ENCODE results near the gene SH3GL3.

The SH3GL3 gene, protein sequence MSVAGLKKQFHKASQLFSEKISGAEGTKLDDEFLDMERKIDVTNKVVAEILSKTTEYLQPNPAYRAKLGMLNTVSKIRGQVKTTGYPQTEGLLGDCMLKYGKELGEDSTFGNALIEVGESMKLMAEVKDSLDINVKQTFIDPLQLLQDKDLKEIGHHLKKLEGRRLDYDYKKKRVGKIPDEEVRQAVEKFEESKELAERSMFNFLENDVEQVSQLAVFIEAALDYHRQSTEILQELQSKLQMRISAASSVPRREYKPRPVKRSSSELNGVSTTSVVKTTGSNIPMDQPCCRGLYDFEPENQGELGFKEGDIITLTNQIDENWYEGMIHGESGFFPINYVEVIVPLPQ

DNA sequence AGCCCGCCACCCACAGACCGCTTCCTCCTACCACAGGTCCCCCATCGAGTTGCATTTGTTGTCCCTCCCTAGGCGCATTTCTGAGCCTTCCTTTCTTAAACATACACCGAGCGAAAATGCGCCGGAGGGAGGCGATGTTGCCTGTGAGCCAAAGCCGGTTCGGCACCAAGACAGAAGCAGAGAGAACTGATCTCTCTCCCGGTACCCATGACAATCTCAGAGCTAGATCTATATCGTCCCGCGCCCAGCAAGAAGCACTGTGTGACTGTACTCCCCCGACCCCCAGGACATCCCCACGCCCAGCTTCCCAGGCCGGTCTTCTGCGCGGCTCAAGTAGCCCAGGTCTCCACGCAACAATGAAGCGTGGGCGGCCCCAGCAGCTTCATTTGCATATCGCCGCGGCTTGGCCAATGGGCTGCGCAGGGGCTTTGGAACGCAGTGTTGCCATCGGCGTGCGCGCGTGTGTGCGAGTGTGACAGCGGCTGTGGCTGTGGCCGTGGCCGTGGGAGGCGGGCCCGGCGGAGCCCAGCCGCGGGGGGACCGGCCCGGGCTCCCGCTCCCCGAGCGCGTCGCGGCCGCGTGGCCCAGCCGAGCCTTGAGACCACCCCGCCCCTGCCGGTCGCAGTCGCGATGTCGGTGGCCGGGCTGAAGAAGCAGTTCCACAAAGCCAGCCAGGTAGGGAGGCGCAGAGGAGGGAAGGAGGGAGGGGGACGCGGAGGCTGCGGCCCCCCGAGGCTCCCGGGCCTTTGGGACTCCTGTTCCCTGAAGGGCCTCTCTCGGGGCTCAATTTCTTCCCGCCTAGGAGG, at the start of gene SH3GL3:
Gene SH3GL3 (plus strand): TSS at position 438 of the 806 bp plus-strand sequence. CDS start 193 bp downstream, at position 631.
- peak in 1 of 2 donors; percentile 38 for DNase-seq (ENCODE audit: low read depth in 2 of 2)

DNA sequence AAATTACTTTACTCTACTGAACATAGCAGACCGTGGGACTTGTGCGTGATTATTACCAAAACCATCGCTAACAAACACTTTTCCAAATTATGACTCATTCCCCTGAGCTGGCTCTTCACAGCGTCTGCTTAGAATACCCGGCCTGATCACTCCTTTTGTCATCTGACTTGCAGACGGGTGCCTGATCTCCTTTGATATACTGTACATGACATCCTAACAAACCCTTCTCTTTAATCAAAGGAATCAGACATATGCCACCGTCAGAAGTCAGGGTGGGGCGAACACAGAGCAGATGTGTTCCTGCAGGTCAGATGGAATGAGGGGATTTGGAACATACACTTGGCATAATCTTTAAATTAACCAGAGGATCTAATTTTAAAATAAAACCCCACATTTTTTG, 48.5 kb upstream of the SH3GL3 start:
- no peak for DNase-seq (ENCODE audit: low read depth in 2 of 2)

DNA sequence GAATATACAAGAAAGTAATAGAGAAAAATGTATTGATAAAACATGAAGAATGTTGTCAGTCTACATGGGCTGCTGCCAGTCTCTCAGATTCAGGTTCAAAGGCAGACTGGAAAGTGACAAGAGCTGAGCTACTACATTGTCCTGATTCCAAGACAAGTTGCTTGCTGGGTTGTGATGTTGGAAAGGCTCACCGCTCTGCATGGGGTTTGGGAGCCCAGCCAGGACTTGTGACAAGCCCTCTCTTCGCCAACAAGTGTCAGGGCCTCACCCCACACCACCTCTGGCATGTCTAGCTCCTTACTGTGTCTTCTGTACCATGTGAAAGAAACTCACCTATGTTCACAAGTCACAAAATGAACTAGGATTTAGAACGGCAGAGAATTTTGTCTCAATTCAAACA, 43.0 kb upstream of the SH3GL3 start:
- no peak for DNase-seq (ENCODE audit: low read depth in 2 of 2)

DNA sequence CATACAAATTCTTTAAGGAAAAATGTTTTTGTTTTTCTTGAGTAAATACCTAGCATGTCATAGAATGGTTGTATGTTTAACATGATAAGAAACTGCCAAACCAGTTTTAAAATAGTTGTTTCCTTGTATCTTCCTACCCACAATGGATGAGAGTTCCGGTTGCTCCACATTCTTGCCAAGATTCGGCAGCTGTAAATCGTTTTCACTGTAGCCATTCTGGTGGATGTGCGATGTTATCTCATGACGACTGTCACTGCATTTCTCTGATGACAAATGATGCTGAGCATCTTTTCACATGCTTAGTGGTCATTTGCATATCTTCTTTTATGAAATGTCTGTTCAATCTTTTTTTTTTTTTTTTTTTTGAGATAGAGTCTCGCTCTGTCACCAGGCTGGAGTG, 36.6 kb upstream of the SH3GL3 start:
- DNase-seq (ENCODE audit: low read depth in 2 of 2) = no peak

DNA sequence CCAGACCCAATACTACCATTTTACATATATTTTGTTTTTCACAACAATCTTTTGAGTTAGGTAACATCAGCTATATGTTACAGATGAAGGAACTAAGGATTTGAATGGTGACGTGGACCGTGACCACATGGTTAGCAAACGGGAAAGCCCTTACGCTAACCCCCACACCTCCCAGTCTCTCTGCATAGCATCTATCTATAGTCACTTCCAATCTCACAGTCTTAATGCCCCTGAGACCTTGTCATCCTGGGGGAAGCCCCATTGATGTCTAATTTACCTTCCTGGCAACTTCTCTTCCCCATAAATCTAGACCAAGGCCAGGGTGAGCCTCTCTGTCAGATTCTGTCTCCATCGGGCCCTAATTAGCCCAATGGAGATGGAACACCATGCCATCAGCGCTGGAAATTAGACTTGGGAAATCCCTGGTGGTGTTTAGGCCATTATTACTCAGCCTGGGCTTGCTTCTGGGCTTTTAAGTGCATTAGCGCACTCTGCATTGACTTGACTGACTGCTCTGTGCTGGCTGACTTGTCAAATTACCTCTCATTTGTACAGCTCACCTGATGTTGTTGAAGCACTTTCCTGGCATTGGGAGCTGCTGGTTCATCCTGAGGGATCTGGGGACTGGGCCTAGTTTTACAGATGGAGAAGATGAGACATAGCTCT, 34.0 kb upstream of the SH3GL3 start:
- DNase-seq (ENCODE audit: low read depth in 2 of 2) = no peak

DNA sequence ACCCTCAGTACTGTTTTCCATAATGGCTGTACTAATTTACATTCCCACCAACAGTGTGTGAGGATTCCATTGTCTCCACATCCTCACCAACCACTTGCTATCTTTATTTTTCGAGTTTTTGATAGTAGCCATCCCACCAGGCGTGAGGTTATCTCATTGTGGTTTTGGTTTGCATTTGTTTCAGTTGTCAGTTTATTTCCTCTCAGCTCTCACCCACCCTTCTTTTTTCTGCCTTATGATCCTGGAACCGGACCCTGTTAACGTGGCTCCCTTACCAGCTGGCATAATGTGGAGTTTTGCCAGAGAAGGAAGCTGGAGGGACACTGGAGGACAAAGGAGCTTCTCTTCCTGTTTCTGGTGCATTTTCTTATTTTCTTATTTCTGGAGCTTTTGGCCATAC, 25.1 kb upstream of the SH3GL3 start:
- DNase-seq (ENCODE audit: low read depth in 2 of 2) = no peak

GRCh38 chr15:83422541-83422940, 24.6 kb upstream of the SH3GL3 start:
- DNase-seq (ENCODE audit: low read depth in 2 of 2) = no peak

DNA sequence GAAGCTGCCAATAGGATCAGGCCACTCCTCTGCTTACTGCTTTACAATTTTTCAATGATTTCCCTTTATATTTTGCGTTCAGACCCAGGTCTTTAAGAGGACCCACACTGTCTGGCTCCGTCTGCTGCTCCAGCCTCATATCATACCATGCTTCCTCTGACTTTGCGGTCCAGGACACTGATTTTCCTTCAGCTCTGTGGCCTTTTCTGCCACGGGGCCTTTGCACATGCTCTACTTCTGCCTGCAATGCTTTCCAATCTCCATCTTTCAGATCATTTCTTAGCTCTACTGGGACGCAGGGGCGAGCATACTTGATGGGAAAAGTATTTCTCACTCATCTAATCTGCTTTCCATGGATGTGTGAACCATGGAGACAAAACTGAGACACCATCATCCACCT, 23.0 kb upstream of the SH3GL3 start:
- no peak for DNase-seq (ENCODE audit: low read depth in 2 of 2)

DNA sequence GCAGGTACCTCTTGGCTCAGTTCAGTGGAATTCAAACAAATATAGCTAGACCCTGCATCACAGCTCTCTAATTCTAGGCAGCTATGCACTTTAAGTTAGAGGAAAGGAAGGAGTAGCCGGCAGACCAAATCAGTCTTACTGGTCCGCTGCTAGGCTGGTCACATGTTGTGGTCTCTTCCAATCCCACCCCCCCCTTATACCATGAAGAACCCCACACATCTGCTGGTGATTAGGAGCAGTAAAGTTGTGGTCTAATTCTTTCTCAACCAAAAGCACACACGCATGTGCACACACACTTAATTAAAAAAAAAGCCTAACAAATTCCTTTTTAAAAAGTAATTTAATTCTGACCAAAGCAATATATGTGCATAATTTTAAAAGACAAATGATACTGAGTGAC, 16.7 kb upstream of the SH3GL3 start:
- DNase-seq (ENCODE audit: low read depth in 2 of 2) = no peak

- no peak for DNase-seq (ENCODE audit: low read depth in 2 of 2)
Measured at GRCh38 chr15:83431521-83431920, 15.6 kb upstream of the SH3GL3 start.

DNA sequence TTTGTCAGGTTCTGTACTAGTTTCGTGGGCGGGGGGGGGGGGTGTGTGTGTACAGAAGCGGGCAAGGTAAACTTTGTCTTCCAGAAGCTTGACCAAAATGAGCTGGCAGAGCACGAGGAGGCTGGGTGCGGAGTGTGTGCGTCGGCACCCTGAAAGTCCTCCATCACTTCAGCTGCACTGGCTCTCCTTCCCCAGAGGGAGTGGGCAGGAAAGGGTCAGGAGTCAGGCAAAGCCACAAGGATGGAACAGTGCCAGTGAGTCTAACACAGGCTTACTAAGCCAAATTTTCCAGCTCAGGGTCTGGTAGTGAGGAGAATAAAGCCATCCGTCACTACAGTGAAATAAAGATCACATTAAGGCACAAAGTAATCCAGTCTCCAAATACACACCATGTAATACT, 11.9 kb upstream of the SH3GL3 start:
- DNase-seq (ENCODE audit: low read depth in 2 of 2) = no peak

DNA sequence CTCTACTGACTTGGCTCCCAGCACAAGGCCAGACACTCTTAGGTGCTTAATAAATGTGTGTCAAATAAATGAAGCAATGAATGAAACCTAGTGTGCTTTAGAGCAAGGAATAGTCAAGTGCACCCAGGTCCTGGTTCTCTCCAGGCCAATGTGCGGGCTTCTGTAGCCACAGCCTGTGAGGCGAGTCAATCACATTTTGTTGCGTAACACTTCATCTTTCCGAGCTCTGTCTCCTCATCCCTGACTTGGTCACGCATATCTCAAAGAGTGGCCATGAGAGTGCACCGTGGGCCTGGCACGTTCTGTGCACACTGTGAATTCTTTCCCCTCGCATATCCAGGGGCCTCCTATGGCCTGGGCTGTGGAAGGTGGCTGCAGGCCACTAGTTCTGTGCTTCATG, 11.4 kb upstream of the SH3GL3 start:
- DNase-seq (ENCODE audit: low read depth in 2 of 2) = no peak

- DNase-seq (ENCODE audit: low read depth in 2 of 2) = no peak
Measured at GRCh38 chr15:83436513-83437158, 10.5 kb upstream of the SH3GL3 start.

DNA sequence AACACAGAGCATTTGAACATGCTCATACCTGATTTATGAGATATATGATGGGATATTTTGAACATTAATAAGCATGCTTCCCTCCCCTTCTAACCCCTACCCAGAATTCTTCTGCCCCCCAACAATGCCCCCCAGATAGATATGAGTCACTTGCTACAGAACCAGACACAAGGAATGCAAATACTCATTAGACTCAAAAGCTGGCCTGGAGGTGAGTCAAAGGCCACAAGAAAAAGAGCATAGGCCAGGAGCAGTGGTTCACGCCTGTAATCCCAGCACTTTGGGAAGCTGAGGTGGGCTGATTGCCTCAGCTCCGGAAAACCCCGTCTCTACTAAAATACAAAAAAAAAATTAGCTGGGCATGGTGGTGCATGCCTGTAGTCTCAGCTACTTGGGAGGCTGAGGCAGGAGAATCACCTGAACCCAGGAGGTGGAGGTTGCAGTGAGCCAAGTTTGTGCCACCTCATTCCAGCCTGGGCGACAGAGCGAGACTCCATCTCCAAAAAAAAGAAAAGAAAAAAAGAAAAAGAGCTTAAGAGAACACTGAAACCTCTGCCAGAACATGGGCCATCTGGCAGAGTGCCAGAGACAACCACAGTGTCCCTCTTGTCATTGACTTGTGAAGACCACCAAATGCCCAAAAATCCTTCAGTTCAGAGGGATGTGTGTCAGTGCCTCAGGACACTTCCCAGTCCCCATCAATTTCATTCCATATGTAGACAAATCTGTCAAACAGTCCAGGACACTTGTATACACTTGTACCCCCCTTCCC, 3.9 kb upstream of the SH3GL3 start:
- no peak for DNase-seq (ENCODE audit: low read depth in 2 of 2)

DNA sequence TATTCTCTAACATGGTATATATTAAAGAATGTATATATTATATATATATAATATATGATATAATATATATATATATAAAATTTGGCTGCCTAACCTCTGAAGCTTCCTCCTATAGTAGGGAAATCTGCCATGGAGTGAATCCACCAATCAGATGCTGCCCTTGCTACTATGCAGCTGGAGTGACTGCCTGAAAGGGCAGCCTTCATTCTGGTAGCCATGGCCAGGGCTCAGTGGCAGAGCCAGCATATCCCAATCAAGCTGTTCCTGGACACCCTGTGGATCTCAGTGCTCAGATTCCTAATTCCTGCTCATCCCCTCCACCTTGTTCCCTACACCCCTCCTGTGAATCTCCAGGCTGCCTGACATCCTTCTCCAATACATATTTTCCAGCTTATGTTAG, 2.2 kb upstream of the SH3GL3 start:
- DNase-seq (ENCODE audit: low read depth in 2 of 2) = no peak

GRCh38 chr15:83445643-83446042, 1.5 kb upstream of the SH3GL3 start:
- DNase-seq (ENCODE audit: low read depth in 2 of 2) = no peak

- no peak for DNase-seq (ENCODE audit: low read depth in 2 of 2)
Measured at GRCh38 chr15:83446417-83446816, 724 bp upstream of the SH3GL3 start.

DNA sequence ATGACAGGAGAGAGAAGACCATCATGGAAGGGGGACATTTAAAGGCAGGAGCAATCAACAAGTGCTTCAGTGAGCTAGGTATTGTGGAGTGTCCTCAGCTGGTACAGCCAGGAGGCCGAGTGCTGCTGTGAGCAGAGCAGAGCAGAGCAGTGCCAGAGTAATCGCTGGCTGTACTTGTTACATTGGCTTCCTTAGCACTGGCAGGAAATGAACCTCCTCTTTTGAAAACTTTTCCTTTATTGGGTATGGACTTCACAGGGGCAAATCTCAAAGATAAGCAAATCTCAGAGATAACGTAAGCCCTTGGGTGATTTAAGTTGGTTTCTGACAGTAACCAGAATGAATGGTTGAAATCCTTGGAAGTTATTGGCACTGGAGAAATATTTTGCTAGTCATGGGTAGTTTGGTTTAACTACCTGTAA, 2.1 kb downstream of the SH3GL3 start:
- no peak for DNase-seq (ENCODE audit: low read depth in 2 of 2)

DNA sequence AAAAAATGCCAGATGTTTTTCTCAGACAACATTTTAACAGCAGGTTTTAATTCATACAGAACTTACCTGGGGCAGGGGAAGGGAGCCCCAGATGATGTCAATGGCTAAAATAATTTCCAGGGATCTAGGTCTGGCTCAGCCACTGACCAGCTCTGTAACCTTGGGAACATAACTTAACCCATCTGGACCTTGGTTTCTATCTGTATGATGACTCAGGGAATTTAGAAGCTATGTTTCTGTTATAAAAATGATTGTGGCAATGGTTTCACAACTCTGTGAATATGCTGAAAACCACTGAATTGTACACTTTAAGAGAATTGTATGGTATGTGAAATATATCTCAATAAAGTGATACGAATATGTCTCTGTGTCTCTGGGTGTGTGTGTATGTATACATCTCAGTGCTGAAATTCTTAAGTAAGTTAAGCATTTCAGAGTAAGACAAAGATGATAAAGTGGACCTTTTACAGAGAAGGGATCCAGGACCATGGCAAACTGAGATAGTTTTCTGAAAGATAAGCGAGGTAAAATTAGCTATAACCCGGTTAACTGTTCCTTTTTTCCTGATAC, 2.9 kb downstream of the SH3GL3 start:
- no peak for DNase-seq (ENCODE audit: low read depth in 2 of 2)

GRCh38 chr15:83457149-83457548, 10.0 kb downstream of the SH3GL3 start:
- DNase-seq (ENCODE audit: low read depth in 2 of 2) = no peak

GRCh38 chr15:83458381-83458780, 11.2 kb downstream of the SH3GL3 start:
- no peak for DNase-seq (ENCODE audit: low read depth in 2 of 2)
